Activated CD4-positive, alpha-beta T cell treated with anti-CD3 and anti-CD28 coated beads for 36 hours (primary cell): ENCODE results near the gene CAVIN1. TPM values are rescaled to one million over a fixed set of nuclear protein-coding genes. Genes with fewer than 3 reads are reported as not detected.

Experiments used
- total RNA-seq, 2 experiments: library from RNA; stranded (reverse); gene quantifications; one replicate each; pipeline ENCODE4 v1.2.3, GENCODE V29; 2021

The CAVIN1 gene
- total RNA-seq, 2 experiments from 2014 or later: 4.2 to 4.4 TPM

Other genes with a start within 250 kb of the CAVIN1 start
- gene KCNH4, start 242.1 kb downstream of the CAVIN1 start, total RNA-seq: under 1 TPM; 0.43 to 0.53 TPM
- gene HCRT, start 237.8 kb downstream of the CAVIN1 start, total RNA-seq: not detected
- 10 to 100 TPM; 11.3 to 15.5 TPM for gene GHDC, start 228.8 kb downstream of the CAVIN1 start, total RNA-seq
- 100 to 1,000 TPM; 162 to 203 TPM for gene STAT5B, start 146.9 kb downstream of the CAVIN1 start, total RNA-seq
- gene STAT5A, start 134.8 kb downstream of the CAVIN1 start, total RNA-seq: 100 to 1,000 TPM; 178 to 203 TPM
- 100 to 1,000 TPM; 332 to 345 TPM for gene STAT3, start 34.8 kb downstream of the CAVIN1 start, total RNA-seq
- gene ATP6V0A1, start 35.6 kb upstream of the CAVIN1 start, total RNA-seq: 10 to 100 TPM; 13.3 to 15.9 TPM
- gene NAGLU, start 113.0 kb upstream of the CAVIN1 start, total RNA-seq: 10 to 100 TPM in 1 of 2 experiments, 1 to 10 TPM in 1; 9.7 to 12.5 TPM
- under 1 TPM; 0.35 to 0.41 TPM for gene HSD17B1, start 129.7 kb upstream of the CAVIN1 start, total RNA-seq
- 100 to 1,000 TPM in 1 of 2 experiments, 10 to 100 TPM in 1; 83.3 to 105 TPM for gene COASY, start 138.9 kb upstream of the CAVIN1 start, total RNA-seq
- gene MLX, start 143.8 kb upstream of the CAVIN1 start, total RNA-seq: 10 to 100 TPM; 38.7 to 40.7 TPM
- 10 to 100 TPM; 27.0 to 28.9 TPM for gene PSMC3IP, start 154.5 kb upstream of the CAVIN1 start, total RNA-seq
- 10 to 100 TPM; 28.3 to 30.9 TPM for gene RETREG3, start 186.1 kb upstream of the CAVIN1 start, total RNA-seq
- gene TUBG1, start 186.4 kb upstream of the CAVIN1 start, total RNA-seq: 100 to 1,000 TPM in 1 of 2 experiments, 10 to 100 TPM in 1; 76.1 to 102 TPM
- 1 to 10 TPM; 9.0 to 9.2 TPM for gene TUBG2, start 236.0 kb upstream of the CAVIN1 start, total RNA-seq